ENCODE data around the gene ZMIZ1.

Gene ZMIZ1

GRCh38 chr10:79244068-79244442, 175.3 kb downstream of the ZMIZ1 start:
- peak overlapping the region; percentile 81 for H3K4me3 ChIP-seq (replicated peaks; ENCODE audit: low read depth, low read length)
- H3K27me3 ChIP-seq (replicated peaks; ENCODE audit: control insufficient read depth, insufficient read depth, low read length), result no peaks in the 10 kb centered on the region
- H3K36me3 ChIP-seq (ENCODE audit: control insufficient read depth, insufficient read depth, low read length), result peaks cover 2% of the 10 kb centered on the region
- no peak for DNase-seq (ENCODE audit: extremely low read depth, insufficient read length)
- TF ChIP-seq CTCF (IDR thresholded peaks at IDR 0.05; ENCODE audit: insufficient read depth, low read length, poor library complexity, severe bottlenecking), result no peak

GRCh38 chr10:79244841-79245504, 176.2 kb downstream of the ZMIZ1 start:
- peak; percentile 64 for DNase-seq (ENCODE audit: extremely low read depth, insufficient read length)
- H3K4me3 ChIP-seq (replicated peaks; ENCODE audit: low read depth, low read length), result peak overlapping the region; percentile 81
- TF ChIP-seq CTCF (IDR thresholded peaks at IDR 0.05; ENCODE audit: insufficient read depth, low read length, poor library complexity, severe bottlenecking), result peak; percentile 5
- H3K27me3 ChIP-seq (replicated peaks; ENCODE audit: control insufficient read depth, insufficient read depth, low read length), result no peaks in the 10 kb centered on the region
- peaks cover 2% of the 10 kb centered on the region for H3K36me3 ChIP-seq (ENCODE audit: control insufficient read depth, insufficient read depth, low read length)

DNA sequence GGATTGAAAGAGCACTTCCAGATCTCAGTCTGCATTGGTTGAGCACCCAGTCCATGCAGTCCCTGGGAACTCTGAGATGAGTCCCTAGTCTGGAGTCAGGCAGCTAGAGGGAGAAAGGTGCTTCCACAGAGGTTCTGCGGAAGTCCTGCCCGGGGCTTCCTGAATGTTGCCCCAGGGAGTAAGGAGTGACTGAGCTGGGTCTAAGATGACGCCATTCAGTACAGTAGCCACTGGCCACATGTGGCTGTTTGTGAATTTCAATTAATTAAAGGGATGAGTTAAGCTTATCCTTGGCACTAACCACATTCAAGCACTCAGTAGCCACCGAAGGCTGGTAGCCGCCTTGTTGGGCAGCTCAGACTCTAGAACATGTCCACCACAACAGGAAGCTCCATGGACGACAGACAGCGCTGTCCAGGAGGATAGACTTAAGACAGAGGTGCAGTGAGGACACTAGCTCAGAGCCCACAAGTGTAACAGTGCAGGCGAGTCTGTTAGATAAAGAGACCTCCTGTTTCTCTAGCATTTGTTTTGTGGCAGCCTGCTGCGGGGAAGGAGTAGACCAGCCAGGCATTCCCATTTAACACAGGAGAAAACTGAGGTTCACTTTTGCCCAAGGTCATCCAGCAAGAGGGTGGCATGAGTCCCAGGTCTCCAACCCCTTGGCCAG, 176.9 kb downstream of the ZMIZ1 start:
- no peaks in the 10 kb centered on the region for H3K27me3 ChIP-seq (replicated peaks; ENCODE audit: control insufficient read depth, insufficient read depth, low read length)
- H3K4me3 ChIP-seq (replicated peaks; ENCODE audit: low read depth, low read length), result peak overlapping the region; percentile 81
- DNase-seq (ENCODE audit: extremely low read depth, insufficient read length), result no peak
- peaks cover 2% of the 10 kb centered on the region for H3K36me3 ChIP-seq (ENCODE audit: control insufficient read depth, insufficient read depth, low read length)
- no peak for TF ChIP-seq CTCF (IDR thresholded peaks at IDR 0.05; ENCODE audit: insufficient read depth, low read length, poor library complexity, severe bottlenecking)

DNA sequence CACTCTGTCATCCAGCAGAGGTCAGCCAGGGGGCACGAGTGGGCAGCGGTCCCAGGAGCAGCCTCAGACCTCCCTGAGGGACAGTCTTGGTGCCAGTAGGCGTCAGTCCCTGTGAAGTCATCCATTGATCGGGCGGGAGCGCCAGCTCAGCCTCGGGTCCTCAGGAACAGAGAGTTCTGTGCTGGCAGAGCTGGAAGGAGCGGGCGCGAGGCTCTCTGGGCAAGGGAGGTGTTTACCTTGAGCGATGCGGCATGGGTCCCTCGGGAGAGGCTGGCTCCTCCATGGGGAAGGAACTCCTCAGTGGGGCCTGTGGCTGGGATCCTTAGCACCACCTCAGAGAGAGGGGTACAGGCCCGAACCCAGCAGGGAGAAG, 177.4 kb downstream of the ZMIZ1 start:
- Histone ChIP-seq H3K4me3 (replicated peaks; ENCODE audit: low read depth, low read length) (peak overlapping the region; percentile 81), H3K36me3 (ENCODE audit: control insufficient read depth, insufficient read depth, low read length) (peaks cover 2% of the 10 kb centered on the region), H3K27me3 (replicated peaks; ENCODE audit: control insufficient read depth, insufficient read depth, low read length) (no peaks in the 10 kb centered on the region)
- no peak for DNase-seq (ENCODE audit: extremely low read depth, insufficient read length)
- peak; percentile 15 for TF ChIP-seq CTCF (IDR thresholded peaks at IDR 0.05; ENCODE audit: insufficient read depth, low read length, poor library complexity, severe bottlenecking)

GRCh38 chr10:79246606-79247275, 178.0 kb downstream of the ZMIZ1 start:
- Histone ChIP-seq H3K36me3 (ENCODE audit: control insufficient read depth, insufficient read depth, low read length) (peaks cover 2% of the 10 kb centered on the region), H3K27me3 (replicated peaks; ENCODE audit: control insufficient read depth, insufficient read depth, low read length) (no peaks in the 10 kb centered on the region), H3K4me3 (replicated peaks; ENCODE audit: low read depth, low read length) (peak overlapping the region; percentile 81)
- DNase-seq (ENCODE audit: extremely low read depth, insufficient read length), result no peak
- TF ChIP-seq CTCF (IDR thresholded peaks at IDR 0.05; ENCODE audit: insufficient read depth, low read length, poor library complexity, severe bottlenecking), result no peak
